CD4-positive, alpha-beta T cell (primary cell): Measurements from ENCODE around the gene ADISSP. TPM values are rescaled to one million over a fixed set of nuclear protein-coding genes. Genes with fewer than 3 reads are reported as not detected.

Experiments
- ATAC-seq: fragments of 200-7000 bp; cut with Tn5 transposase; one replicate; pipeline ENCODE4 v1.10.0; 2022; ENCODE audit warnings: mild to moderate bottlenecking; ENCODE audit not compliant: poor library complexity
- CTCF ChIA-PET: fragments of 350-600 bp; sonication (Branson Sonifier 250); formaldehyde crosslinking; loops from one replicate; lab custom pipeline; 2021; ENCODE audit warnings: antibody characterized with exemption, inconsistent platforms; lab: Charles Lee
- POLR2A ChIA-PET: fragments of 350-600 bp; sonication (Branson Sonifier 250); formaldehyde crosslinking; loops from one replicate; lab custom pipeline; 2021; ENCODE audit warnings: antibody characterized with exemption, inconsistent platforms; lab: Charles Lee
- DNase-seq, 14 experiments: peaks; one replicate each; pipeline ENCODE4 v3.0.0-alpha.2; 2013 to 2020; ENCODE audit warnings: mixed read lengths in 2 of 14
- H3K27ac ChIP-seq, 2 donors: one replicate each; pipeline versions ENCODE4 v1.5.1 to v1.7.0; 2013; ENCODE audit warnings: low read length in 2 of 2, low read depth in 1 of 2, mild to moderate bottlenecking in 1 of 2
- H3K27me3 ChIP-seq, 2 experiments: 1 replicate in 1 of 2; 2 replicates in 1 of 2; pipeline versions ENCODE4 v1.6.1 to v1.7.0; 2013; ENCODE audit warnings: low read length in 2 of 2, control low read depth in 1 of 2, mild to moderate bottlenecking in 1 of 2, moderate library complexity in 1 of 2; ENCODE audit not compliant: insufficient read depth in 2 of 2, control insufficient read depth in 1 of 2
- H3K36me3 ChIP-seq: one replicate; pipeline ENCODE4 v1.6.1; 2013; ENCODE audit warnings: low read length, control low read depth; ENCODE audit not compliant: insufficient read depth
- H3K4me1 ChIP-seq: one replicate; pipeline ENCODE4 v1.6.1; 2013; ENCODE audit warnings: low read length, control low read depth; ENCODE audit not compliant: insufficient read depth
- H3K4me3 ChIP-seq: one replicate; pipeline ENCODE4 v1.5.1; 2013; ENCODE audit warnings: mild to moderate bottlenecking, low read length, moderate library complexity
- H3K9me3 ChIP-seq, 2 experiments: 1 replicate in 1 of 2; 2 replicates in 1 of 2; pipeline versions ENCODE4 v1.6.1 to v1.7.0; 2013; ENCODE audit warnings: low read length in 2 of 2, mild to moderate bottlenecking in 2 of 2, control low read depth in 1 of 2, moderate library complexity in 1 of 2; ENCODE audit not compliant: control insufficient read depth in 1 of 2, insufficient read depth in 1 of 2
- H3K27ac Mint-ChIP-seq: one replicate; pipeline ENCODE4 v1.8.0; 2020; ENCODE audit warnings: mixed read lengths
- H3K27me3 Mint-ChIP-seq: one replicate; pipeline ENCODE4 v1.8.0; 2021; ENCODE audit warnings: mixed read lengths
- H3K36me3 Mint-ChIP-seq: one replicate; pipeline ENCODE4 v1.8.0; 2021; ENCODE audit warnings: low read depth, mixed read lengths
- H3K4me1 Mint-ChIP-seq: one replicate; pipeline ENCODE4 v1.8.0; 2021; ENCODE audit warnings: low read depth, mixed read lengths
- H3K4me3 Mint-ChIP-seq: one replicate; pipeline ENCODE4 v1.8.0; 2020; ENCODE audit warnings: mild to moderate bottlenecking, mixed read lengths
- H3K9me3 Mint-ChIP-seq: one replicate; pipeline ENCODE4 v1.8.0; 2020; ENCODE audit warnings: mixed read lengths
- CTCF ChIP-seq: fragments of 200-600 bp; IDR thresholded peaks from one replicate; pipeline ENCODE4 v1.8.0; 2022; ENCODE audit warnings: antibody characterized with exemption, mild to moderate bottlenecking
- intact Hi-C, 2 experiments: fragments of 100-400 bp; cut with DNase I in 1 of 2; cut with micrococcal nuclease in 1 of 2; formaldehyde crosslinking; loops; one replicate each; pipeline versions ENCODE4 v1.15.1 to v1.9.0; 2023 to 2025; cut with DNase I, micrococcal nuclease
- total RNA-seq, 174 experiments: library from RNA in 2 of 174; stranded (reverse) in 2 of 174; gene quantifications; one replicate each; pipeline ENCODE4 v1.2.3 and lab custom pipeline; 2021 to 2026

The ADISSP gene
- total RNA-seq, 2 experiments from 2014 or later: 11.2 to 11.6 TPM

GRCh38 chr20:3787324-3788014, 19.9 kb upstream of the ADISSP start:
- ATAC-seq (no peak), DNase-seq (peak in 1 of 14 experiments; percentile 31)
- POLR2A ChIA-PET: interaction anchor here (2.4 to 8.5 kb wide), 7 partner anchors 8 to 58 kb away, joined by 8 to 89 read pairs (median 20); partner anchors contain the start of genes ADISSP, AP5S1 and CDC25B
- Histone ChIP-seq H3K36me3 (no peaks in the 10 kb centered on the region), H3K27me3 (no peaks in the 10 kb centered on the region), H3K27ac (no peak overlapping the region), H3K9me3 (peaks cover 0 to 3% of the 10 kb centered on the region in 2 experiments), H3K4me1 (peaks cover 32% of the 10 kb centered on the region), H3K4me3 (peak overlapping the region; percentile 45)
- CTCF ChIA-PET: interaction anchor here (0.6 to 4.3 kb wide), 10 partner anchors 8 to 298 kb away, joined by 3 to 59 read pairs (median 6); partner anchors contain the start of genes ADISSP, AP5S1 and CDC25B
- peak overlapping the region; percentile 73 for H3K27ac Mint-ChIP-seq
- H3K4me3 Mint-ChIP-seq: peak overlapping the region; percentile 83
- intact Hi-C loops: loop anchor here (1.0 to 2.0 kb wide), 4 partner anchors 9 to 68 kb away; partner anchors contain the start of genes AP5S1 (in 1 of the 2), CDC25B (in 1 of the 2) and MAVS (in 1 of the 2)
- H3K4me1 Mint-ChIP-seq: peaks cover 33% of the 10 kb centered on the region
- no peak for TF ChIP-seq CTCF
- no peaks in the 10 kb centered on the region for H3K9me3 Mint-ChIP-seq
- no peaks in the 10 kb centered on the region for H3K36me3 Mint-ChIP-seq
- no peaks in the 10 kb centered on the region for H3K27me3 Mint-ChIP-seq

- POLR2A ChIA-PET: interaction anchor here (0.6 to 8.5 kb wide), 11 partner anchors 9 to 206 kb away, joined by 3 to 89 read pairs (median 15); partner anchors contain the start of genes ADISSP, AP5S1 and CDC25B
- intact Hi-C loops: loop anchor here (1.0 to 2.0 kb wide), 4 partner anchors 10 to 69 kb away; partner anchors contain the start of genes AP5S1 (in 2 of the 2), CDC25B (in 1 of the 2) and MAVS (in 1 of the 2)
- Mint-ChIP-seq H3K4me3 (peak within 1 kb of the TSS; percentile 85), H3K36me3 (no peaks in the 10 kb centered on the region), H3K27ac (peak within 1 kb of the TSS; percentile 73), H3K27me3 (no peaks in the 10 kb centered on the region), H3K4me1 (peaks cover 40% of the 10 kb centered on the region), H3K9me3 (no peaks in the 10 kb centered on the region)
- H3K27ac ChIP-seq: peak within 1 kb of the TSS; percentile 66 to 70
- no peaks in the 10 kb centered on the region for H3K36me3 ChIP-seq
- H3K4me1 ChIP-seq: peaks cover 32% of the 10 kb centered on the region
- peak within 1 kb of the TSS; percentile 63 for H3K4me3 ChIP-seq
- TF ChIP-seq CTCF: peak; percentile 80
- no peaks in the 10 kb centered on the region for H3K27me3 ChIP-seq
- ATAC-seq (peak; percentile 83), DNase-seq (peak; percentile 70 to 95 (median 90))
- H3K9me3 ChIP-seq: peaks cover 0 to 3% of the 10 kb centered on the region in 2 experiments
- CTCF ChIA-PET: interaction anchor here (0.6 to 4.3 kb wide), 14 partner anchors 9 to 298 kb away, joined by 3 to 59 read pairs (median 5); partner anchors contain the start of genes ADISSP, AP5S1 and CDC25B
Measured at GRCh38 chr20:3786665-3787323, 19.2 kb upstream of the ADISSP start, which contains the start of gene CENPB. Gene CENPB (minus strand): TSS chr20:3786740. CDS start chr20:3786483, 257 bp downstream.

GRCh38 chr20:3786126-3786484, 18.6 kb upstream of the ADISSP start:
- intact Hi-C loops: loop anchor here in 1 of 2 experiments (1.0 to 2.0 kb wide), 3 partner anchors 34 to 69 kb away; partner anchors contain the start of genes AP5S1 and MAVS

More at GRCh38 chr20:3786126-3786484, 18.6 kb upstream of the ADISSP start:
- peaks cover 37% of the 10 kb centered on the region for H3K4me1 ChIP-seq
- Mint-ChIP-seq H3K36me3 (no peaks in the 10 kb centered on the region), H3K9me3 (no peaks in the 10 kb centered on the region), H3K27ac (peak overlapping the region; percentile 49), H3K27me3 (no peaks in the 10 kb centered on the region), H3K4me1 (peaks cover 46% of the 10 kb centered on the region), H3K4me3 (peak overlapping the region; percentile 85)
- ChIA-PET POLR2A (interaction anchor here (1.1 to 8.5 kb wide), 9 partner anchors 8 to 71 kb away, joined by 3 to 89 read pairs (median 16); partner anchors contain the start of genes ADISSP, AP5S1 and CDC25B), CTCF (interaction anchor here (0.6 to 4.3 kb wide), 12 partner anchors 8 to 299 kb away, joined by 3 to 59 read pairs (median 5); partner anchors contain the start of genes ADISSP, AP5S1 and CDC25B)
- no peak for TF ChIP-seq CTCF
- peak; percentile 41 for ATAC-seq
- no peaks in the 10 kb centered on the region for H3K27me3 ChIP-seq
- peak overlapping the region; percentile 63 for H3K4me3 ChIP-seq
- no peaks in the 10 kb centered on the region for H3K36me3 ChIP-seq
- H3K9me3 ChIP-seq: peaks cover 0 to 3% of the 10 kb centered on the region in 2 experiments
- peak overlapping the region; percentile 66 to 70 for H3K27ac ChIP-seq
- peak in 9 of 14 experiments; percentile 29 to 77 (median 42) for DNase-seq
